ENCODE results near the gene RARA.
A peak's percentile ranks its signal among the peaks of the same experiment; 100 is the strongest.

Gene RARA

GRCh38 chr17:40349895-40350688, 41.1 kb downstream of the RARA start:
- Histone ChIP-seq H3K4me3 (no peak overlapping the region), H3K27ac (no peak overlapping the region), H3K9me3 (no peaks in the 10 kb centered on the region), H3K36me3 (peaks cover 0 to 68% (median 63%) of the 10 kb centered on the region in 3 donors), H3K27me3 (no peaks in the 10 kb centered on the region), H3K4me1 (peaks cover 0 to 62% (median 53%) of the 10 kb centered on the region in 4 donors)
- intact Hi-C loops (cut with DNase I; ENCODE audit: low total_unique reads) = loop anchor here (2.0 to 10.0 kb wide), 2 partner anchors 41 to 185 kb away; partner anchors contain the start of gene RARA
- DNase-seq = no peak
- no peak for TF ChIP-seq CTCF (IDR thresholded peaks at IDR 0.05)

GRCh38 chr17:40350689-40351358, 41.8 kb downstream of the RARA start:
- Histone ChIP-seq H3K4me3 (no peak overlapping the region), H3K9me3 (no peaks in the 10 kb centered on the region), H3K27me3 (no peaks in the 10 kb centered on the region), H3K4me1 (peaks cover 0 to 56% (median 48%) of the 10 kb centered on the region in 4 donors), H3K27ac (no peak overlapping the region), H3K36me3 (peaks cover 0 to 75% (median 70%) of the 10 kb centered on the region in 3 donors)
- DNase-seq = no peak
- intact Hi-C loops (cut with DNase I; ENCODE audit: low total_unique reads) = loop anchor here (10.0 kb wide), 1 partner anchor 184 kb away; no protein-coding TSS in a partner anchor
- TF ChIP-seq CTCF (IDR thresholded peaks at IDR 0.05) = no peak

- peaks cover 0 to 83% (median 77%) of the 10 kb centered on the region in 3 donors for H3K36me3 ChIP-seq
- no peak overlapping the region for H3K27ac ChIP-seq
- peak in 1 of 2 donors; percentile 52 for DNase-seq
- no peaks in the 10 kb centered on the region for H3K9me3 ChIP-seq
- no peak overlapping the region for H3K4me3 ChIP-seq
- intact Hi-C loops (cut with DNase I; ENCODE audit: low total_unique reads) = loop anchor here (10.0 kb wide), 1 partner anchor 183 kb away; no protein-coding TSS in a partner anchor
- peaks cover 0 to 48% (median 40%) of the 10 kb centered on the region in 4 donors for H3K4me1 ChIP-seq
- no peak for TF ChIP-seq CTCF (IDR thresholded peaks at IDR 0.05)
- no peaks in the 10 kb centered on the region for H3K27me3 ChIP-seq
Measured at GRCh38 chr17:40351359-40352236, 42.6 kb downstream of the RARA start.

GRCh38 chr17:40352237-40352778, 43.3 kb downstream of the RARA start:
- no peak overlapping the region for H3K27ac ChIP-seq
- TF ChIP-seq CTCF (IDR thresholded peaks at IDR 0.05) = no peak
- intact Hi-C loops (cut with DNase I; ENCODE audit: low total_unique reads) = loop anchor here (10.0 kb wide), 1 partner anchor 182 kb away; no protein-coding TSS in a partner anchor

More at GRCh38 chr17:40352237-40352778, 43.3 kb downstream of the RARA start:
- Histone ChIP-seq H3K36me3 (peaks cover 0 to 88% (median 77%) of the 10 kb centered on the region in 3 donors), H3K4me3 (no peak overlapping the region), H3K9me3 (no peaks in the 10 kb centered on the region), H3K27me3 (no peaks in the 10 kb centered on the region), H3K4me1 (peaks cover 0 to 41% (median 33%) of the 10 kb centered on the region in 4 donors)
- DNase-seq = no peak

Measured in tibial artery (tissue), 4 donors.